GM18867 (cell line): ENCODE data around the gene FAM83C.
A peak's percentile ranks its signal among the peaks of the same experiment; 100 is the strongest.

ENCODE experiments used
- ATAC-seq: cut with Tn5 transposase; IDR thresholded peaks from one replicate; pipeline ENCODE4 v1.9.1; 2021; ENCODE audit warnings: mild to moderate bottlenecking, moderate library complexity; ENCODE audit not compliant: unreplicated experiment

Gene FAM83C

DNA sequence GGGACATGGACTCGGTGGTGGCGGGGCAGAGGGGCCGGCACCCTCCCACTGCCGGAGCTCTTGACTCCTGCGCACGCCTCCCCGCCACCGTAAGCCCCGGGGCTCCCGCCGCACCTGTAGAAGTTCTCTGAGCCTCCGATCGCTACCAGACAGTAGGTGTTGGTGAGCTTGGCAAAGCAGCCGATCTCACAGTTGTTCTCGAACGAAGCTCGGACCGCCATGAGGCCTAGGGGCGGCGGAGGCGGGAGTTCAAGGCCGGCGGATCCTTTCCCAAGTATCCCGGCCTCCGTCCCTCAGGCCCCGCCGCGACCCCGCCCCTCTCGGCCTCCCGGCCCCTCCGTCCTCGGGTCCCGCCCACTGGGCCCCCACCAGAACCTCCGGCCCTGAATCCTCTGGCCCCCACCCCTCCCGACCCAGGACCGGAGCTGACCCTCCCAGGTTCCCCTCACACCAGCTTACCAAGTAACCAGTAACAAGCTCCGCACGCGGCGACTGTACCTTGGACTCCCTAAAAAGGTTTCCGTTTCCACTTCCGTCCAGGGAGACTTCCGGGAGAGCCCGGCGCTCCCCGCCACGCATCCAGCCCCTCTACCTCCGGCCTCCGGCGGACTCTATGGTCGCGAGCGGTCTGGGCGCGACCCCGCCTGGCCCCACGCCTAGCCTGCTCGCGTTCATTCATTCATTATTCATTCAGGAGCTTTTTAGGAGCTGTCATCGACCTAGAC lies 7.8 kb downstream of the FAM83C start, which contains the start of gene EIF6:
TSS of gene EIF6 (minus strand) at position 506 of the 725 bp plus-strand sequence. CDS start at position 221, 285 bp downstream.
- ATAC-seq, result peak; percentile 74

DNA sequence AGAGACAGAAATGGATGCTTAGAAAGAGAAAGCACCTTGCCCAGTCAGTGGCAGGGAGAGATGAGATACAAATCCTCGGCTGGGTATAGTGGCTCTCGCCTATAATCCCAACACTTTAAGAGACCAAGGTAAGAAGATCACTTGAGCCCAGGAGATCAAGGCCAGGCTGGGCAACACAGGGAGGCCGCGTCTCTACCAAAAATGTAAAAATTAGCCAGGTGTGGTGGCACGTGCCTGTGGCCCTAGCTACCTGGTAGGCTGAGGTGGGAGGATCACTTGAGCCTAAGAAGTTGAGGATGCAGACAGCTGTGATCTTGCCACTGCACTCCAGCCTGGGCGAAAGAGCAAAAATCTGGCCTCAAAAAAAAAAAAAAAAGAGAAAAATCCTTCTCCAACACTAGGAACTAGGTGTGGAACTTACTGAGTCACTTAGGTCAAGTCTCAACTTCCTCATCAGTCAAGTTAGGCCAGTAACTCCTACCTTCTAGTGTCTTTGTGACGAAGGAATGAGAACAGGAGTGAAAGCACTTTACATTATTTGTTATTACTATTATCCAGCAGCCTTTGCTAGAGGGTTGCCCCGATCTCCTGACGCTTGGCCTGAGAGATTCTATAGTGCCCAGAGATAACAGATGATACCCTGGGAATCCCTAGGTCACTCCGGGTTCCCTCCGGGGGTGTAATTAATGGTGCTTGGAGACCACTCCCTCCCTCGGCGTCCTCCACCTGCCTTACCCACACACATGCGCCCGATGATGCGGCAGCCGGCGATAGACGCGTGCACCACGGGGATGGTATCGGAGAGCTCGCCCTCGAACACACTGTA lies 8.6 kb downstream of the FAM83C start:
- ATAC-seq, result no peak

DNA sequence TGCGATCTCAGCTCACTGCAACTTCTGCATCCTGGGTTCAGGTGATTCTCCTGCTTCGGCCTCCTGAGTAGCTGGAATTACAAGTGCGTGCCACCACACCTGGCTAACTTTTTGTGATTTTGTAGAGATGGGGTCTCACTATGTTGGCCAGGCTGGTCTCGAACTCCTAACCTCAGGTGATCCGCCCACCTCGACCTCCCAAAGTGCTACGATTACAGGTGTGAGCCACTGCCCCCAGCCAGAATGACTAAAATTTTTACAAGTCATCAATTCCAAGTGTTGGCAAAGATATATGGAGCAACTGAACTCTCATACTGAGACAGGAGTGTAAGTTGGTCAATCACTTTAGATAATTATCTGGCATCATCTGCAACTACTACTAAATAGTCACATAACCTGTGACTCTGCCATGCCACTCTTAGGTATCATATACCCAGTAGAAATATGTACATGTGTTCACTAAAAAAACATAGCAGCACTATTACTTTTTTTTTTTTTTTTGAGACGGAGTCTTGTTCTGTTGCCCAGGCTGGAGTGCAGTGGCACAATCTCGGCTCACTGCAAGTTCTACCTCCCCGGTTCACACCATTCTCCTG lies 10.6 kb downstream of the FAM83C start:
- ATAC-seq, result no peak

DNA sequence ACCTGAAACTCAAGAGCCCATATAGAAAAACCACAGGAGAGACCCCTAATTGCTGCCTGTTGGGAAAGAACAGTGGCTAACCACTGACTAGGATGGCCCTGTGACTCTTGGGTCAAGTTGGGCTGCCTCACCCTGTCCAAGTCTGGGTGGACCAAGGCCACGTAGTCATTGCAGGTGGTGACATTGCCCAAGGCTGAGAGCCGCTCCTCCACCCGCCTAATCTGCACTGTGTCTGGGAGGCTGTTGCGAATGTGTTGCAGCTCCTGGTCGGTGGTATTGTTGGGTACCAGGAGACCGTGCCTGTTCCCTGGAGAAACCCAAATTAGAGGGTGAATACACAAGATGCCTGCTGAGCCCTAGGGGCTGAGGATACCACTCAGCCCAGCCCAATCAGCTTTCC lies 11.7 kb downstream of the FAM83C start:
- no peak for ATAC-seq

DNA sequence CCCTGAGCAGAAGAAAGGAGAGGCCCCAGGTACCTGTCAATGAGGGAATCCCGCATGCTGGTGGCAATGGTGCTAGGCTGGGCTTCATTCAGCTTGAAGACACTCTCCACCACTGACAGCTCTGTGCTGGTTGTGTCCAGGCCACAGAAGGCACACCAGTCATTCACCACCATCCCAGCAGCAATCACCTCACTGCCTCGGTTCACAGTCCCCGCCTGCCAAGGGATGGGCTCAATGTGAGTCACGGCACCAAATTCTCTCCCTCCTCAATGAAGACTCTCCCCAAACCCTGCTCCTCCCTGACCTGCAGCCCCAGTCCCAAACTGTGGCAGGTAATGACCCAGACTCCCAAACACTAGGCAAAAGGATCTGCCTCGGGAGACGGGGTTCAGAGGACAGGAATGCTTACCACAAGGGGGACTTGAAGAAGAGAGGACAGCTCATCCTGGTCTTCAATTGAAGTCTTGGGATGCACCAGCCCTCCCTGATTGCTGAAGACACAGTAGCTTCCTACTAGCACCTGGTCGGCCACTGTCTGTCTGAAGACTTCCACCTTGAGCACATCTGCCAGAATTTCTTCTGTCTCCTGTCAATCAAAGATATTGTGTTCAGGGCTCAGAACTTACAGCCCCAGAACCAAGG lies 12.6 kb downstream of the FAM83C start:
- no peak for ATAC-seq

DNA sequence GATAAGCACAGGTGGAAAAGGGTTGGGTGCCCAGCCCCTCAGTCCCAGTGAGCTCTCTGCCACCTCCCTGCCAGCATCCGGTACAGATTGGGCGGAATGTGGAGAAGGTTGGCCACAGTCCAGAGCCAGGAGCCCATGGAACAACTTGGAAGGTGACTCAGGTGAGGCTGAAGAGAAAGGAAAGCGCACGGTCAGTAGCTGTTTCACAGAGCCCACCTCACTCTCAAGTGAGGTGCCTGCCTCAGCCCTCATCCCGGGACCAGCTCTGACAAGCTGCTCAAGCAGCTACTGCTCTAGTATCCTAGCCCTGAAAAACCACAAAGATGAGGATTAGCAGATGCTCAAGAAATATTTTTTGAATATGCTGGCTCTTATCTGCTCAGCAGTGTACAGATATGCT lies 13.2 kb downstream of the FAM83C start:
- ATAC-seq, result no peak

DNA sequence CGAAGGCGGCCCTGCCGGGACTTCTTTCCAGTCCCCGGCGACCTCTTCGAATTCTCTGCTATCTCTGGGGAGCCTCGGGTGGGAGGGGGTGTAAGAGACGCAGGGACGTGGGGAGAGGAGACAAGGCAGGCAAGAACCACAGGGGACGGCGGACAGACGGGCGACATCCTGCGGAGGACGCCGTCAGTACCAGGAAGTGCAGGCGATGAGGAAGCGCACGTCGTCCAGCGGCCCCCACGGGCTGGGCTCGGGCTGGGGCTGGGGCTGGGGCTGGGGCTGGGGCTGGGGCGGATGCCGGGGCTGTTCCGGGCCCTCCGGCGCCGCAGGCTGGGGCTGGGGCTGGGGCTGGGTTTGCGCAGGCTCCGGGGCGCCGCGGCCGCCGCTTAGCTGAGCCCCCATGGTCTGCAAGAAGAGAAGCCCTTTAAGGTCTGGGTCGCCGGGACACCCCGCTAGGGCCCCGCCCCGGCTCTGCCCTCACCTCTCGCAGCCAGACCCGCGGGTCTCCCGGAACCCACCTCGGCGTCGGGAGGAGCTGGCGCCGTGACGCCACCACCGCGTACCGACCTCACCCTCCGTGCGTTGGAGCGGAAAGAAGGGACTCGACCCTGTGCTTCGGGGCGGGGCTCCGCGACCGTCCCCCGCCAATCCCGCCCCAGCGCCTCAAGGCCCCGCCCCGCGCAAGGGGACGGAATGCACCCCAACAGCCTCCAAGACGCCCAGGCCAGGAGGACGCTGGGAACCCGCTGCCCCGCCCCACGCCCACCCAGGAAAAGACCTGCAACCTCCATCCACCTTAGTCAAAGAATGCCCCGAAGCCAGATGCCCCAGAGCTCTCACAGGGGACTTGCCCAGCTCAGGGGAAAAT lies 14.5 kb downstream of the FAM83C start, which contains the start of gene MMP24OS:
TSS of gene MMP24OS (minus strand) at position 592 of the 865 bp plus-strand sequence. CDS start at position 399, 193 bp downstream.
- peak; percentile 77 for ATAC-seq

DNA sequence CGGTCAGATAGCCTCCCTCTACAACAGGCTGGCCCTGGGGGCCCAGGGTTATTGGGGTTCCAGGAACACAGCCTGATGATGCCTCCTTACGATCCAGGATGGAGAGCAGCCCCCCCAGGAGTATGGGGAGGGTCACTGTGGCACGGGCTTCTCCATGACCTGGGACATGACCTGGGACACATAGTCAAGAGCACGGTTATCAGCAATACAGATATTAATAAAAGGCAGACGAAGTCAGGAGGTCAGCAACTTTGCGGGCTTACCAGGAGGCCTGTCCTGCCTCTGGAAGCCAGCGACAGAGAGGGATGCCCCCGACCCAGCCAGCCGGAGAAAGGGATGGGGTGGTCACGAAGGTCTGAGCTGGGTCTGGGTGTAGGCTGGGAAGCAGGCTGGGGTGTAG lies 15.1 kb downstream of the FAM83C start:
- peak; percentile 22 for ATAC-seq

DNA sequence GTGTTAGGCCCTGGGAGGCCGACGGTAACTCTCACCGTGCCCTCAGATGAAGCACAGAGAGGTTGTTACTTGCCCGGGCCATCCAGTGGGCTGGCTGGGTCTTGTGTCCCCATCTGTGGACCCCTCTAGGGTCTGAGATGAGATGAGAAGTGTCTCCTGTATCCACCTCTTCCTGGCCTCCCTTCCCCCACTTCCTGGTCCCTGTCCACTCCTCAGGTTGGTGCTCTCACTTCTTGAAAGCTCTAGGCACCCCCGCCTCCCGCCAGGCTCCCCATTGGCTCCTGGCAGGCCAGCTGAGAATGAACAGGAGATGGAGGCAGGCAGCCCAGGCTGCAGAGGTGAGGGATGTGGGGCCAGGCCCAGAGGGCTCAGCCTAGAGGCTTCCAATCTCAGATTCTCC lies 15.8 kb downstream of the FAM83C start:
- ATAC-seq, result no peak

DNA sequence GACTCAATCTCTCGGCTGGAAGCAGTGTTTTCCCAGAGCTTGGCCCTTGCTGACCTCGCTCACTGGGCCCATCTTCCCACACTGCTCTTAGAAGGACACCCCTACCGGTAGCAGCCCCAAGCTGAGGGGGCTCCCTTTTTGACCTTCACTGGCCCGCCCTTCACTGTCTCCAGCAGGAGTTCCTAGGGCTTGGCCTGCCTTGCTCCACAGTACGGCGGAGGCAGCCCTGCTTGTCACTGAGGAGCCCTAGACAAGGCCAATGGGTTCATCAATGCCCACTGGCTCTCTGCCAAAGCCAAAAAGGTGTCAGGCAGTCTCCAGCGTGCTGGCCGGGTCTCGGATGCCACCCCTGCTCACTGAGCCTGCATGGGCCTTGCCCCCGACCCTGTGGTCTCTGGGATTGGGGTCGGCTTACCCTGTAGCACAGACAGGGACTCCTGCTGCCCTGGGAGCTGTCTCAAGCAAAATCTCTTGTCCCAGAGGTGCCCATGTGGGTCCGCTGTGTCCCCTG lies 16.4 kb downstream of the FAM83C start:
- ATAC-seq, result no peak

DNA sequence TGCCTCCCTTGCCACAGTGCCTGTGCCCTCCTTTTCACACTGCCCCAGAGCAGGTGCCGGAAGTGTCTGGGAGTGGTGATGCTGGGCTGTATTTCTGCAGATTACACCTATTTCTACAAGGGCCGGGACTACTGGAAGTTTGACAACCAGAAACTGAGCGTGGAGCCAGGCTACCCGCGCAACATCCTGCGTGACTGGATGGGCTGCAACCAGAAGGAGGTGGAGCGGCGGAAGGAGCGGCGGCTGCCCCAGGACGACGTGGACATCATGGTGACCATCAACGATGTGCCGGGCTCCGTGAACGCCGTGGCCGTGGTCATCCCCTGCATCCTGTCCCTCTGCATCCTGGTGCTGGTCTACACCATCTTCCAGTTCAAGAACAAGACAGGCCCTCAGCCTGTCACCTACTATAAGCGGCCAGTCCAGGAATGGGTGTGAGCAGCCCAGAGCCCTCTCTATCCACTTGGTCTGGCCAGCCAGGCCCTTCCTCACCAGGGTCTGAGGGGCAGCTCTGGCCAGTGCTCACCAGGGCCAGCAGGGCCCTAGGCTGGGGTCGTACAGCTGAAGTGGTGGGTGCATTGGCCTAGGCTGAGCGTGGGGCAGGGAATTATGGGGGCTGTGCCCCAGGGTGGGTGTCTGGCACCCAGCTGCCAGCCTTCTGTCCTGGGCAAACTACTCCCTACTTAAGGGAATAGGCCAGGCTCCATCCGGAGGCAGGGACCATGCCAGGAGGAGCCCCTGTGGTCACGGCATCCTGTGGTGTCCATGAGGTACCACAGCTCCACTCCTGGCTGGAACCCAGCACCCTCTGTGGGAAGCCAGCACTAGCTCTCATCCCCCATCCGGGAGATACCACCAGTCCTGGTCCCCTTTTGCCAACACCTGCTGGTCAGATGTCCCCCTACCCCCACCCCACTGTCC lies 17.8 kb downstream of the FAM83C start:
- no peak for ATAC-seq

DNA sequence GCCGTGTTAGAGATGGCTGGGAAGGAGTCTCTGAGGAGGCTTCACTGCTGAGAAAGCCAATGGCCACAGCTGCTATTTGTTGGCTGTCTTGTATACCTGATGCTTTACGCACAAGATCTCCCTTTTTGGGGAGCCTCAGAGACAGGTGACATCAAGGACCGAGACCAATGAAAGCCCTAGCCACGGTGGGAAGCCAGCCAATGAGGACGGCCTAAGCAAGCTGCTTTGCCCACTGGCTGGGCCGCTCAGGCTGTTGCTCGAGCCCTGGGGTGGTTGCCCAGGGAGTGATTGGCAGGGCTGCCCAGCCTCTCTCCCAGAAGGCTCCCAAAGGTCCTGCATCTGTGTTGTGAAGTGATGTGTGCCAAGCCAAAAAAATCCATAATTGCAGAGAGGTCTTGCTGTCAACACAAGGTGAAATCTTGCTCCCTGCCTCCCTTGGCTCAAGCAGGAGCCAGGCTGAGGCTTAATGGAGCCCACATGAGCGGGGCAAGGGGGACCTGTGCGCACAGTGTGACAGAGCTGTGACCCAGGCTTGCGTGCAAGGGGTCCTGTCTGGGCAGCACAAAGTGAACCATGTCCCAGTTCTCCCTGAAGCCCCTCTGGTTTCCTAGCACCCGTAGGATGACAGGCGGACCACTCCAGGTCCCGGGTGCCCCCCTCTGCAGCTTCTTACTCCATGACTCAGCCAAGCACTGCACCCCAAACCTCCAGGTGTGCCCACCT lies 18.6 kb downstream of the FAM83C start:
- ATAC-seq, result no peak

DNA sequence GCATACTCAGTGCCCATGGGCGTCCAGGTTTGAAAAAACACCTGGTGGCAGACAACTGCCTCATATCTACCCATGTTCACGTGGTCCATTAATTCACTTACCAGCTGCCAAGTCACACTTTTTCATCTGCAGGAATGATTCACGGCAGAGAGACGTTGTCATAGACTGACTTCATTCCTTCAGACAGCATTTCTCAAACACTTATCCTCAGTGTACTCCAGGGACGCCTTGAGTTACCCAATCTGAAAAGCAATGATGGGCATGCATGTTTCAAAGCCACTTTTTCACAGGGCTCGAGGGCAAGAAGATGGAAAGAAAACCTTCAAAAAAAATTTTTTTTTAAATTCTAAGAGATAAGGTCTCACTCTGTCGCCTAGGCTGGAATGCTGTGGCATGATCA lies 20.3 kb downstream of the FAM83C start:
- ATAC-seq, result no peak

DNA sequence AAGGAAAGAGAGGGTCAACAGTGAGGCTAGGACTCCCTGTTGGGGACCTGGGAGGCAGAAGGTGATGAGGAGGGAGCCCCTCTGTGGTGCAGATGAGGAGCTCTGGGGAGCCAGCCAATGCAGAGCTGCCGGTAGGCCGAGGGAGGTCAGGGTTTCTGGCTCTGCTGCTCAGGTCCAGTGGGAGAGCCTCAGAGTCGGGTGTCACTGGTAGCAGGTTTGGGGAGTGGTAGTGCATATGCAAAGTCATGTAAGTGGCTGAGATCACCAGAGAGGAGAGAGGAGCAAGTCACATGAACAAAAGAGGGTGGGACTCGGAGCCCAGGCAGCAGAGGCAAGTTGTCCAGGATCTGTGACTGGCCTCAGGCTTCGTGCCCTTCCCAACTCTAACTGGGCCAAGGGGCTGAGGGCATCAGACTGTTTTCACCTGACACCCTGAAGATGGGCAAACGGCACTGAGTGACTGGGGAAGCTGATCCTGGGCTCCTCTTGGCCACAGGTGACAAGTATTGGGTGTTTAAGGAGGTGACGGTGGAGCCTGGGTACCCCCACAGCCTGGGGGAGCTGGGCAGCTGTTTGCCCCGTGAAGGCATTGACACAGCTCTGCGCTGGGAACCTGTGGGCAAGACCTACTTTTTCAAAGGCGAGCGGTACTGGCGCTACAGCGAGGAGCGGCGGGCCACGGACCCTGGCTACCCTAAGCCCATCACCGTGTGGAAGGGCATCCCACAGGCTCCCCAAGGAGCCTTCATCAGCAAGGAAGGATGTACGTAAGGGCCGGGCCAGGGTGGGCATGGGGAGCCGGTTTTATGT lies 20.9 kb downstream of the FAM83C start:
- no peak for ATAC-seq

DNA sequence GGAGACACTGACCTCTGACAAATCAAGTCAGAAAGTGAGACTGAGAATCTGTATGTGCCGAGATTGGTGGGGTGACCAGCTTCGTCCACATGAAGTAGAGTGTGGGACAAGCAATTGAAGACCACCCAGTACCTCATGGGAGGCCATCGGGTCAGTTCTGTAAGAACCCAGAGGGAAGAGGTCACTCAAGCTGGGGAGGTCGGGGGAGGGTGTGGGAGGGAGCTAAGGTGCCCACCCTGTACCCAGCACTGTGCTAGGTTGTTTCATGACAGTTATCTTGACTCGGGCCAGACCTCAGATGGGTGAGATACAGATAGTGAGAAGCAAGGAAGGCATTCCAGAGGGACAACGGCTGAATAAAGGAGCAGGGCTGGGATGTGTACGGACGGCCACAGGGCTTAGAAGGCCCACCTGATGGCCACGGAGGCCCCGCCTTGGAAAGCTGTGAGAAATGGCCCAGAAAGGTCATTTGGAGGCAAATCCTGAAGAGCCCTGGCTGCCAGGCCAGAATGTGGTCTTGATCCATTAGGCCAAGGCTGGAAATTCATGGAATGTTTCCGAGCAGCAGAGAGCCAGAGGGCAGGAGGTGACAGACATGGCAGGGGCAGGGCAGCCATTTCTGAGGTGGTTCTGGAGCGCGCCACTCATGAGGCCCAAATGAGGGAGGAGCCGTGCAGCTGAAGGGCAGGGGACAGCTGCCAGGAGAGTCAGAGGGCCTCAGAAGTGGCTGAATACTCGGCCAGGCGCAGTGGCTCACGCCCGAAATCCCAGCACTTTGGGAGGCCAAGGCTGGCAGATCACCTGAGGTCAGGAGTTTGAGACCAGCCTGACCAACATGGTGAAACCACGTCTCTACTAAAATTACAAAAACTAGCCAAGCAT lies 22.0 kb downstream of the FAM83C start:
- no peak for ATAC-seq

DNA sequence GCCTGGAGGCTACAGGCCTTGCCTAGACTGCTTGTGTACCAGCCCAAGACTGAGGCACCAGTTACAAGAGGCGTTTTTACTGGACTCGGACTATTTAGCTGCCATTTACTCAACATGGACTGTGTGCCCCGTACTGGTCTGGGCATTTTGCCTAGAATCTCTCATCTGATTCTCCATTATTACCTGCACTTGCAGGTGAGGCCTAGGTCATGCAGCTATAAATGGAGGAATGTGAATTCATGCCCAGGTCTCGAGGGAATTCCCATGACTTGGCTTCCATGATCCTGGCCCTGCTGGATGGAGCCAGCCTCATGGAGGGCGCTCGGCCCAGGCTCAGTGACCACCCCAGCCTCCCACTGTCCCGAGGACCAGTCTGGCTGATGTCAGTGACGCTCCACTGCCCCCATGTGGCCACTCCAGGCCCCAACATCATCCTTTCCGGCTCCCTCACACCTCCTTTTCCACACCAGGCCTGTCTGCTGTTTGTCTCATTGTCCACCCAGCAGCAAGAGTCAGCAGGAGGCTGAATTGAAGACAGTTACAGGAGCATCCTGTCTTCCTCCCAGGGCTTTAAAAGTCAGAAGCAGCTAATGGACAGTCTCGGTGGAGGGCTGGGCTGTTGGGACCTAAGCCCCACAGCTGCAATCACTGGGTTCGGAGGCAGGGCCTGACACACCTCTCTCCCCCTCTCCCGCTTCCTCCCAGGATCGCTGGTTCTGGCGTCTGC lies 23.0 kb downstream of the FAM83C start:
- ATAC-seq, result no peak
